ENCODE data around the gene MYO1H. TPM values are rescaled to one million over a fixed set of nuclear protein-coding genes. Genes with fewer than 3 reads are reported as not detected.

Gene MYO1H
- total RNA-seq, 4 donors from 2014 or later, result 0.17 to 0.57 TPM; not detected in 2

- no peak for TF ChIP-seq CTCF (IDR thresholded peaks at IDR 0.05; ENCODE audit: low read depth)
Observed at GRCh38 chr12:109352184-109352583, 4.5 kb downstream of the MYO1H start.

DNA sequence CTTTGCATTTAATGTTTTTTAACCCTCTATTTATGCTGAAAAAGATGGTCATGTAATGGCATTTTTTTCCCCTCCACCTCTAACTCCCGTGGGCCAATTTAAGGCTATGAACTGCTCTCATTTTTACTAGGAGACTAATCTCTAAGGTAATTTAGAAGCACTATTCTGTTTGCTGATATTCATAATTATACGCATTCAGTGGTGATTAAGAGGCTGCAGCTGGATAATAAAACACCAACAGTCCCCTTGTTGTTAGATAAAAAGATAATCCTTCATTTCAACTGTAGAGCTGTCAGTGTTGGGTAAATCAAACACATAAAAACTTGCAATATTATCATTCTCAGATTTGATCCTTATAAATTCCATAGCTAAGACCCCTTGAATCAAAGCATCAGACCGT lies 8.9 kb downstream of the MYO1H start:
- TF ChIP-seq CTCF (IDR thresholded peaks at IDR 0.05; ENCODE audit: low read depth), result no peak

DNA sequence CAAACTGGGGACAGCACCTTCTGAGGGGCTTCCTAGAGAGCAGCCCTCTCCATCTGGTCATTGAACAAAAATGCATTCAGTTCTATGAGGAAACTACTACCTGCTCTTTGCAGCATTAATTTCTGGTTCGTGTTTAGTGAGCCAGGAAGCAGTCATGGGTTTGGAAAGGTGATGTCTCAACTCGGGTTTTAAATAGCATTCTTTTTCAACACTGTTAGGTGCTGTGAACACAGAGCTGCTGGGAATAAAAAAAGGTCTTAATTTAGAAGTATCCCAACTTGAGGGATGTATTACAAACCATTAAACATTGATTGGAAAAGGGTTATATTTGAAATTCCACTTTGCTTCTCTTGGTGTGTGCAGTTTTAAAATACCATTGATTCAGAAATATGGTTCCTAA lies 9.3 kb downstream of the MYO1H start:
- no peak for TF ChIP-seq CTCF (IDR thresholded peaks at IDR 0.05; ENCODE audit: low read depth)

DNA sequence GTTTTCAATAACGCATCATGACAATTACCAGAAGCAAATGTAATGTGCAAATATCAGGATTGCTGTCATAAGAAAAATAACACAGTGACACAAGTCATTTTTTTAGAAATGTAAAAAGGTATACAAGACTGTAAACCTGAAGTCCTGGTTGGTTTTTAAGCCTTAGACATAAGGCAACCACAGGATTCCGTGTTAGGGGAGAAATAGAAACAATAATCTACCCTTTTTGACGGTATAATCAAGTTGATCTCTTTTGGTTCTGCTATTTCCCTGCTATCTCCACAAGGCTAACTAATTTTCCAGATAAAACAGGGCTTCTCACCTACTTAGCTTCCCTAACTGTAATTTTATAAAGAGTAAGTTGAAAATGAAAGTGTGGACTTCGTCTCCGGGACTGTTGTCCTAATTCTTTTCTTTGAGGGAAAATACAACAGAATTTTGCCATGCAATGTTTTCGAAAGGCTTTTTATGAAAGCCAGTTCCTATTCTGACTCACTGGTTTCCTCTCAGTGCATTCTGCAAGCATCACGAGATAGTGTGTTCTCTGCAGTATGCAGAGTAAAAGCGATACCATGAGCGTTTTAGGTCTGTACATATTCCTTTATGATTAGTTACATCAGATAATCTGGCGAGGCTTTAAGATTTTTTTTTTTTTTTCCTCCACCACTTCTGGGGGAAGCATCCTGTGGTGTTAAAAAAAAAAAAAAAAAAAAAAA lies 10.6 kb downstream of the MYO1H start:
- no peak for TF ChIP-seq CTCF (IDR thresholded peaks at IDR 0.05; ENCODE audit: low read depth)

DNA sequence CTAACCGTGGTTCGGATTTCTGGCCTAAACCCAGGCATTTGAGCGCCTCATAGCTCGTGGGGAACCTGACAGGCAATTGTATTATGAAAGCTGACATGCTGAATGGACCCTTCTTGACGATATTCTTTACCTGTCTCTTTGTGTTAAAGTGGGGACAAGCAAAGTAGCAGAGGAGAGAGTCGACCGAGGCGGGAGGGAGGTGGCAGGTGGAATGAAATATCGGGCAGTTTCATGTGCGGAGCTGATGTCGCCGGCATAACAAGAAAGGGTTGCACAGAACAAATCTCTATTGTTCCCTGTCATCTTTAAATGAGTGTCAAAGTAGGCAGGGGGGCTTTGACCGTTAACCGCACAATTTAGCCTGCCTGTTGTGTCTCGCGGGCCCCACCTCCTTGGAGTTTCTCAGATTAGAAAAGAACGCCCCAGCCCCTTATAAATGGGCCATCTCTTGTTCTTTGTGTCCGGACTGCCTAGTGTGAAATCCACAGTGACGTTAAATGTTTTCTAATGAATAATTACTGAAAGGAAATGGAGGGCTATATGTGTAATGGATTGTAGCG lies 11.5 kb downstream of the MYO1H start:
- no peak for TF ChIP-seq CTCF (IDR thresholded peaks at IDR 0.05; ENCODE audit: low read depth)

DNA sequence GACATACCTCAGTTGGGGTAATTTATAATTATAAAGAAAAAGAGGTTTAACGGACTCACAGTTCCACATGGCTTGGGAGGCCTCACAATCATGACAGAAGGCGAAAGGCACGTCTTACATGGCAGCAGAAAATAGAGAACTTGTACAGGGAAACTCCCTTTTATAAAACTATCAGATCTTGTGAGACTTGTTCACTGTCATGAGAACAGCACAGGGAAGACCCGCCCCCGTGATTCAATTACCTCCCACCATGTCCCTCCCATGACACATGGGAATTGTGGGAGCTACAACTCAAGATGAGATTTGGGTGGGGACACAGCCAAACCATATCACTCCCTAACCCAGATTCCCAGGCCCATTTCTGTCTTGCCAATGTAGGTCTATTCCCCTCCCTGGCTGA lies 22.1 kb downstream of the MYO1H start:
- TF ChIP-seq CTCF (IDR thresholded peaks at IDR 0.05; ENCODE audit: low read depth), result no peak

DNA sequence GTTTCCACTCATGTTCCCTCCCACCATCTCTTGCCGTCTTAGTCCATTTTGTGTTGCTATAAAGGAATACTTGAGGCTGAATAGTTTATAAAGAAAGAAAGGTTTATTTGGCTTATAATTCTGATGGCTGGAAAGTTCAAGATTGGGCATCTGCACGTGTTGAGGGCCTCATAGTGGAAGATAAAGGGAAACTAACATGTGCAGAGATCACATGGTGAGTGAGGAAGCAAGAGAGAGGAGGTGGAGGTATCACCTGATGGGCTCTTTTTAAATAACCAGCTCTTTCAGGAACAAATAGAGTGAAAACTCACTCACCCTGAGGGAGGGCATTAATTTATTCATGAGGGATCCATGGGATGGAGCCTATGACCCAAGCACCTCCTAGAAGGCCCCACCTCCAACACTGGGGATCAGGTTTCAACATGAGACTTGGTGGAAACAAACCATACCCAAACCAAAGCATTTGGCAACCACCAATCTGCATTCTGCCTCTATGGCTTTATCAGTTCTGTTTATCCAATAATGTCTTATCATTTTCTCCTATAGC lies 29.5 kb downstream of the MYO1H start:
- TF ChIP-seq CTCF (IDR thresholded peaks at IDR 0.05; ENCODE audit: low read depth), result no peak

All from subcutaneous adipose tissue (tissue), 4 donors.